NCI-H1105 (cell line): Measurements from ENCODE around the gene AUTS2.

Source experiments
- DNase-seq: peaks from one replicate; lab custom pipeline; 2025; lab: John Stamatoyannopoulos, UW

AUTS2 gene

DNA sequence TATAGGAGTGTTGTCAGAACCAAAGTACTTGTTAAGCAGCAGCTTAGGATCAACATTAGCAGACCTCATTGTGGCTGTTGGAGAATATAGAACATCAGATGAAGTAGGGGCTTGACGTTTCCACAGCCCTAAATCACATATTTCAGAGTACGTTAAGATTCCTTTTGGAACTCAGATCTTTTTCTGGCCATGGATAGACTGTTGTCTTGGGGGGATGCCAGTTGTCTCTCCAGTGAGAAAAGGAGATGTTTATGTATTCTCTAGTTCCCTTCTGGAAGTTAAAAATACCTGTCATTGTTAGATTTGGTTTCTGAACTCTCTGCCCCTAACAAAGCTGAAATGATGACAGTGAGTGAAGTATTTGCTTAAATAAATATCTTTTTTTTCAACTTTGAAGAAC, 191.3 kb downstream of the AUTS2 start:
- no peak for DNase-seq

DNA sequence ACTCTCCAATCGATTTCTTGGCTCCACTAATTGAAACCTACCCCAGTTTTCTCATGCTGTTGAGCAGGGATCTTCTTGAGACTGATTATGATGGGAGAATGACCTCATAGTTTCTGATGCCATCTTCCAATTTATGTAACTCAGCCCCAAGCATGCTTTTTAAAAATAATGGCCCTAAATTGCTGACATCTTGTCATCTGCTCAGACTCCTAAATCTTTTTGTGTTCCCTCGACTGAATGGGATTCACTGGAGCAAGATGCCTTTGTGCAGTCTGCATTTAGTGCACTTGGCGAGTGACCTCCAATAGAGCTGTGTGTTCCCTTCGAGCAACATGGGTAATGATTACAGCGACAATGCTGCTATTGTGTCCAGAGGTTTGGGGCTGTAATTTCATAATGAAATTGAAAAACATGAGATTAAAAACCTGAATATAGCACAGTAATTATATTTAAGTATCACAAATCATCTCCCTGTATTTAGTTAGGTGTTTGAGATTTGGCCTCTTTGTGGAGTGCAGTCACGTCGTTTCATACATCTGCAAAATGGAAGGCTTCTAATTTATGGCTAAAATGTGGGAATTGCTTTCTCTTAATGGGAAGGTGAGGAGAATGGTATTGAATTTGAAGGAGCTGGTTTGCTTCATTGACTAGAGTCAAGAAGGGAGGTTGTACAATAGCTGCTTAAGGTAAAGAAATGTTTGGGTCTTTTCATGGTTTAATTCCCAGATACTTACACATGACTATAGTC, 192.9 kb downstream of the AUTS2 start:
- peak; percentile 51 for DNase-seq

DNA sequence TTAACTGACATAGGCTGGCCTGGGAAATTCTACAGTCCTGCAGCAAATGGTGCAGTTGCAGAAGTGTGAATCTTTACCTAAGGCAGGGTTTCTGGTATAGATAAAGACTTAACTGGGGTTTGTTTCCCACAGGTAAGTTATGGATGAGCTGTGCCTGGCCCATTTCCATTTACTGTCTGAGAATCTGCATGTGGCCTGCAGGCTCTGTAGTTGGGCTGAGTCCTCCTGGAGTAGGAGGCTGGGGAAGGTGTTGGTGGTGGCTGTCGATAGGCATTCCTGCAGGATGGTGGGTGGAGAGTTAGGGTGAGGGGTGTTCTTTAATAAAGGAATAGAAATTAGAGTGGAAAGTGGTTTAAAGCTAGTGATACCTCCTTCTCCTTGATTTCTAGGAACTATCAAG, 193.5 kb downstream of the AUTS2 start:
- DNase-seq: no peak

DNA sequence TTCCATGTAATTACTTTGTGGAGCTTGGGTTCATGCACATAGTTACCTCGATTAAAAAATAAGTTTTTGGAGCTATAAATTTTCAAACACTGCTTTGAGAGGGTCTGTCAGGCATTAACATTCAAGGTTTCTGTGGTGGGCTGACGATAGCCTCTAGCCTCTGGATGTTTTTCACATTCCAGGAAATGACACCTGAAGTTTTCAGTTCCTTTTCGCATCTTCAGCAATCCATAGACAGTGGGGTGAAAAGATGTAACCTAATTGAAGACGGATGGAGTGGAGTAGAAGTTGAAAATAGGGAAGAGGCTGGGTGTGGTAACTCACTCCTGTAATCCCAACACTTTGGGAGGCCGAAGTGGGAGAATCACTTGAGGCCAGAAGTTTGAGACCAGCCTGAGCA, 197.7 kb downstream of the AUTS2 start:
- DNase-seq: no peak

DNA sequence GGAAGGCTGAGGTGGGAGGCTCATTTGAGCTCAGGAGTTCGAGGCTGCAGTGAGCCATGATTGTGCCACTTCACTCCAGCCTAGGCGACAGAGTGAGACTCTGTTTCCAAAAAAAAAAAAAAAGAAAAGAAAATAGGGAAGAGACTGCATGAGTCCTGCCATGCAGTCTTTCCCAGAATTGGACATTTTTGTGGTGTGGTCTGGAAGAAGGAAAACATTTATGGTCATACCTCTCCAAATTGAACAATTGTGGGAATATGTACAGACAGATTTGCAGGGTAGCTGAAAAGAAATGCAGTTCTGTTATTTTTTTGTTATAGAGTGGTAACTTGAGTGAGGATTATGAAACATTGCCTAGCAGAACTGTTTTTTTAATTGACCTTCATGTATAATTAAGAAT, 198.1 kb downstream of the AUTS2 start:
- DNase-seq: no peak

DNA sequence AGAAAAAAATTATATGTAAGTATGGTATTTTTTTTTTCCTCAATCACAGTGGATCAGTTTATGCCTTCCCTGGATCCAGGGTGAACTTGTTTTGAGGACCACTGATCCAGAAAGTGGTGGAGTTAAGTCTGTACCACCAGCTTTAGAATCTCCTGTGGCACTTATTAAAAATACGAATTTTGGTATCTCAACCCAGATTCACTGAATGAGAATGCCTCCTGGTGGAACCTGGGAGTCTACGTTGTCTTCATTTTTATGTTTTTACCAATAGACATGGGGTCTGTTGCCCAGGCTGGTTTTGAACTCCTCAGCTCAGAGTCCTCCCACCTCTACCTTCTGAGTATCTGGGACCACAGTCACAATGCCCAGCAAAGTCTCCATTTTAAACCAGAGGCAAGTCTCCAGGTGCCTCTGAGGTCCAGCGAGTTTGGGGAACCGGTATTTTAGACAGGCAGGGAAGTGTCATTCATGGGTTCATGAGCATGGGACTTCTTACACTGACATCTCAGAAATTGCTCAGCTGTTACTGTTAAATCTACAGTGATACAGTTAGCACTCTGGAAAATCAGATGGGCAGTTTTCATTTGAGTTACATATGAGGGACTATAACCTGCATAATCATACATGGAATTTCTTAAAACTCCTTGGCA, 200.9 kb downstream of the AUTS2 start:
- no peak for DNase-seq

DNA sequence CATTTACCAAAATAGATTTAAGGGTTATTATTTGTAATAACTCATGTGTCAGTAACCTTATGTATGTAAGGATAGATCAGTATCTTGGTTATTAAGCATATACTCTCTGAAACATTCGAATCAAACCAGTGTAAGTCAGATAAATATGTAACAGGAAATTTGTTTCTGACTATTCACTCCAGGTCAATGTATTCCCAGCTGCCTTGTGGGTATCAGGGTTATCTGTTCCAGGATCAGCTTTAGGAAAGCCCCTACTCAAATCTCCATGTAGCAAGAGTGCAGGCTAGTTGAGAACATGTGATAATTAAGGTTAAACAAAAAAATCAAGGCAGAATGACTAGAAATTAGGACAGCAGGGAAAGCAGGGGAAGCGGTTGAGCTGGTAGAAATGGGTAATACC, 201.7 kb downstream of the AUTS2 start:
- no peak for DNase-seq

DNA sequence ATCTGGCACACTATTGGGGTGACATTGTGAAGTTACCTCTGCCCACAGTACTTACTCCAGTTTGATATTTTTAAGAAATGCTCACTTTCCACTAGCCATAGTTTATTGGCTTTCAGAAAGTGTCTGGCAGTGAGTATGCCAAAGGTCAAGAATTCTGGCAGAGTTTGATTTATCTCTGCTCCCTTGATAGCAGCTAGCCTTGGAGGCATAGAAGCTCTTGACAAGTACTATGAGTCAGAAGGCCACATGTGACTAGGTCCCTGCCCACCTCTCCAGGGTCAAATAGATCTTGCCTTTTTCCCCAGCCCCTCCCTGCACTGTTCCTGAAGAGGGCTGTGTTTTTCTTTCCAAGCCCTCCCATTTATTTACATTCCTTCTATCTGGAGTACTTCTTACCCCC, 202.2 kb downstream of the AUTS2 start:
- no peak for DNase-seq

DNA sequence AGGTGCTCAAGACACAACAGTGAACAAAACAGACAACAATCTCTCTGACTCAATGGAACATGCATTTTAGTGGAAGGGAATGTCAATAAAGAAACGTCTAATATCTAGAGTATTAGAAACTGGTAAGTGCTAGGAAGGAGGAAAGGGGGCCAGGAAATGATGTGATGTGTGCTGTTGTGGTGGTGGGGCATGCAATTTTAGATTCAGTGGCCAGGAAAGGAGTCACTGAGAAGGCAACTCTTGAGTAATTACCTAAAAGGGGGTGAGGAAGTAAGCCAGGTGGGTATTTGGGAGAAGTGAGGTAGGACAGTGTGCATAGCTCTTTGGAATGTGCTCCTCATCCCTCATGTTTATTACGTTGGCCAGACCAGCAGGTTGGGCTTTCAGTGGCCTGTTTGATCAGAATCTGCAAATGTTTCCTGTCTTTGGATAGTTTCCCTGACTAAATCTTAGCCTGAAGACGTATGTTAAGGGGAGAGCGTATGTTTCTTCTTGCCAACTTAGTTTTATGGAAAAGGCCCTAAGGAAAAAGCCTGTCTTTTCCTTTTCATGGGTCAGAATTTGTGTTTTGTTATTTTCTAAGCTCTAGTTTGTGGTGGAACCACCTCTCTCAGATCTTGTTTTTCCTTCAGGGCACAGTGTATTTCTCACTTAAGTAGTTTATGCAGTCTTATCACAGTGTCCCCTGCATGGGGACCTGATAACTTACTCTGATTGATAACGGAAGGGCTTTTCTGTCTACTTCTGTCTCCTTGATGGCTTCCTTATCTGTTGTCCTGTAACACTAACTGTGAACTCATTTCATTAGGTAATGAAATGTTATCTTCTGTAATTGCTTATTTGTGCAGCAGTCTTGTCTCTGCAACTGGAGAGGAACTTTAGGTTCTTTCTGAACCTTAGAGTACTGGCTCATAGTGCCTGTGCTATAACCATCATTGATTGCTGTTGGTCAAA, 203.7 kb downstream of the AUTS2 start:
- no peak for DNase-seq

DNA sequence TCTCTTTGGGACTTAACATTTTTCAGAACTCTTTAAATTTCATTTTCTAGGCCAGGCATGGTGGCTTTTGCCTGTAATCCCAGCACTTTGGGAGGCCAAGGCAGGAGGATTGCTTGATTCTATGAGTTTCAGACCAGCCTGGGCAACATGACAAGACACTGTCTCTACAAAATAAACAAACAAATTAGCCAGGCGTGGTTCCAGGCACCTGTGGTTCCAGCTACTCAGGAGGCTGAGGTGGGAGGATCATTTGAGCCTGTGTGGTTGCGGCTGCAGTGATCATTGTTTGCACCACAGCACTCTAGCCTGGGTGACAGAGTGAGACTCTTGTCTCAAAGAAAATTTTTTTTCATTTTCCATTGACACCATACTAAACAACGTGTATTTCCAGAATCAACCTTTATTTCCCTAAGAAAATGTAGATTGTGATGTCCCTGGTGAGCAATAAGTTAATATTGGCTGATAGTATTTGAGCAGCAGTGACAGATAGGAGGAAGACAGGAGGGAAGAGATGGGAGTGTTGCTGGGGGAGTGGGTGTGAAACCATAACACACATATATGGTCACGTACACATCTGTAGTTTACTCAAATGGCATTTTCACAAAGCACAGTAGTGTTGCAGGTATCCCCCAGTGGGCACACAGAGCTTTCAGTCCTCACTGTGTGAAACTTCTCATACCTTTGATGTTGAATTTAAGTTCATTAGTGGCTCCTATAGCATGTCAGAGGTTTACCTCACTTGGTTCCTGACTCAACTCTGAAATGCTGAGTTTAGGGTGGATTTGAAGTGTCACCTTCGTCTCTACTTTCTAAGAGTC, 205.6 kb downstream of the AUTS2 start:
- no peak for DNase-seq

DNA sequence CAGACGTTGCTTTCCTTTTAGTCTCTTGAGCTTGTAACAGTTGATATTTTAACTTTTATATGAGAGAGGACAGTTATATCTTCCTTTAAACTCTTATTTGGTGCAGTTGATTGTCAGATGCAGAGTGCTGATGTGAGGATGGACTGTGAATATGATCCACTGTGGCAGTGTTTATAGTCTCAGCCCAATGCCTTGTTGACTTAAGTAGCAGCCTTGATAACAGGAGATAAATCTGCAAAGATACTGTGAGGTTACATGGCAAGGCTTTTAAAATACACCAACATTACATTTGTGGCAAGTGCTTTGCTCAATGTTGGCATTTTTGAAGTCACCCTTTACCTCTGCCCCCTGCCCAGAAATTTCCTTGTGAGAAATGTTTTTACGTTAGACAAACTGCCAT, 206.7 kb downstream of the AUTS2 start:
- DNase-seq: no peak

DNA sequence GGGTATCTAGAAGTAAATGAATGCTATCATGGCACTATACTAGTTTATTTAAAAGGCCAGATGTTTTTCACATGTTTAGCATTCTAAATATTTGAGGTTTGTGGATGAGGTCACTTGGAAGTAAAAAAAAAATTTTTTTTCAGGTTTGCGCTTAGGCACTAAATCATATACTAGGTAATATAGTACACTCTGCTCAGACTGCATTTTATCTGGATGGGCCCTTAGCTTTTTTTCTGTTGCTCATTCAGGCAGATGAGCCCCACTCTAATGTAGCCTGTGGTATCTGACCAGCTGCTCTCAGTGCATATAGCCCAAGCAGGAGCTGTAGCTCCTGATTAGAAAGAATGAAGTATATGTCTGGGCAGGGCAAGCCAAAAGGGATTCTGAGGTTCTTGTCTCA, 210.1 kb downstream of the AUTS2 start:
- DNase-seq: no peak

DNA sequence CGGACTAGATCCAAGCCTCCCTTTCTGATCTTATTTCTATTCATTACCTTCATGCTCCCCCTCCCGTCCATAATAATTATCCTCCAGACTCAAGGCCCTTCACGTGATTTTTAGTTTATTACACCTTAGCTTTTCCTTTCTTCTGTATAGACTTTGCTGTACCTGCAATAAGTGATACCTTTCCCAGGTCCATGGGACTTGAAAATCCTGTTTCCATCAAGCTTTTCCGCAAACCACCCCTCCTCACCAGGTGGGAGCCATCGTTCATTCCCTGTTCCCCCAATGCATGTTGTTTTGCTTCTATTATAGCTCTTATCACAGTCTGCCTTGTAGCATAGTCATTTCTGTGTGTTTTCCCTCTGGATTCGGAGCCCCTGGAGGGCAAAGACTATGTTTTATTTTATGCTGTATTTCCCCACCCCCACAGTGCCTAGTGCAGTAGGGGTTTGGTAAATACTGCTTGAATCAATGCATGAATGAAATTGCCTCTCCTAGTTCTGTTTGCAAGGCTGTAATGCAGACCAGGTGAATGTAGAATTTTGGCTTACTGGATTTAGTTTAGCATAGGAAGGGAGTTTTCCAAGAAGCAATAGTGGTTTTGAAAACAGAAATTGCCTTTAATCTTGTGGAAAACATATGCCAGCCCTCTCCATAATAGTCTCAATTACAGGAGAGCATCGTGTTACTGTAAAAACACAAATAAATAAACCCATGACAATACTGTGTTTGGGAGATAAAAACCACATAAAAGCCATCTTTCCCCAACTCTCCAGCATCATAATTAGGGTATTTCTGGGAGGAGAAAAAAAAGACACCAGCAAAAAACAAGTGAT, 213.4 kb downstream of the AUTS2 start:
- DNase-seq: no peak

DNA sequence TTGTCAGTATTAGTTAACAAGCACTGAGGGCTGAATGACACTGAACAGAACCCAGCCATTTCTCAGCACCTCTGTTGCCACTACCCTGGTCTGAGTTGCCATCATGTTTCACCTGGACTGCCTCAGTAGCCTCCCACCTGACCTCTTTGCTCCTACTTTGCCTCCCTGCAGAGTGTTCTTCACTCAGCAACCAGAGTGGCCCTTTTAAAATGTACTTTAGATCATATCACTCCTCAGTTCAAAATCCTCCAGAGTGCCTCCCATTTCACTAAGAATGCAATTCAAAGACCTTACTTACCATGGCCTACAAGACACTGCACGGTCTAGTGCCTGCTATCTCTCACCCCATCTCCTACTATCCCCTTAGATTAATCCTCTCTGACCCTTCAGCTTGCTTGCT, 214.5 kb downstream of the AUTS2 start:
- DNase-seq: no peak

DNA sequence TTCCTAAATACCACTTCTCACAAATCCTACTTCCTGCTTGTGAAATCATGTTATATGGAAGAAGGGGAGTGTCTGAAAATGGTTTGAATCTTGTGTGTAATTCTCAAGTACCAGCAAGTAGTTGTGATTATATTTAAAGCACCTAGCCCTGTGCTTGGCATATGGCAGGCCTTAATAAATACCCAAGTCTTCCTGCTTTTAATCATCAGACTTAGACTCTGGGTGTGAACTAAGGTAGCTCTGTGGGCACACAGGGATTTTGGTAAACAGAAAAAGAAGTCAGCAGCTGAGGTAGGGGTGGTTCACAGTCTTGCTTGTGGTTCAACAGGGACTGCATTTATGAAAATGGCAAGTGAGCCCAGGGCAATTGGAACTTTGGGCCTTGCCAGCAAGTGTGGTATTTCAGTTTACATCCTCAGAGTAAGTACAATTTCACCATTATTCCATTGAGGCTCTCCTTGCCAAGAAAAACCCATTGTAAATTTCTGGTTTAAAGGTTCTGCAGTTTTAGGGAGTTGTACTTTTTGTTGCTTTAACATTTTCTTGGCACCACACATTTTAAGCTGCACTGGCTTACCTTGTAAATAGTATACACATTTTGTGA, 215.5 kb downstream of the AUTS2 start:
- DNase-seq: no peak

DNA sequence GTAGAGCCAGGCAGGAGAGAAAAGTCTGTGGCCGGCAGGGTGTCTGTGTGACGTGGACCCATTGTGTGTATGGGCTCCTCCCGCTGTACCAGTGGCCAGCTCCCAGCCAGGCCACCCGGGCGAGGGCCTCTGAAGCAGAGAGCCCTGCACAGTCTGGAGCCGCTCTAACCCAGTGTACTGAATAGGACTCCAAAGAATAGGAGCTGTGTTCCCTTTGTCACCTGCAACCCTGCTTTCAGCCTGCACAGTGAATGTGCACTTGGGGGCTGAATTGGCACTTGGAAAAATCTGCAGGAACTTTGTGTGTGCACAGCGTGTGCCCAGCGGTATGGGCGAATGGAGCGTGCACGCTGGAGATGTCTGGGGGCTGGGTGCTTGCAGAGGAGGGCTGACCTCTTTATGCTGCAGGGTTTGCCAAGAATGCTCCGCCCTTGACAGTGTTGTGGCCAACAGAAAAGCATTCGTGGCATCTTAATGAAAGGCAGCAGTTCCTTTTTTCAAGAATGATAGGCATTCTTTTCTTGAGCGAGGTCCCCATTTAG, 216.2 kb downstream of the AUTS2 start:
- no peak for DNase-seq

DNA sequence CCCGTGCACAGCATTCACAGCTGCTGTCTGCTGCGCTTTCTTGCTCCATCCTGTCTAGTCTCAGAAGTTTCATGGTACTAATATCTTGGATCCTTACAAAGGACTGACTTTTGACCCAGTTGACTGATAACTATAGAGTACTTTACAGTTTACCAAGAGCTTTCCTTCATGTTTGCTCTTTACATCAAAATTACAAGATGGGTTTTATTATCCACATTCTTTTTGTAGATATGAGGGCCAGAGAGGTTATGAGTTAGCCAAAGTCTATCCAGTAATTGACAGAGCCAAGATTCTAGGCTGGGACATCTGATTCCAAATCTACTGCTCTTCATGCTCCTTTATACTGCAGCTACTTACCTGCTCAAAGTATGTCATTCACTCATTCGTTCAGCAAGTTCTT, 218.2 kb downstream of the AUTS2 start:
- no peak for DNase-seq

DNA sequence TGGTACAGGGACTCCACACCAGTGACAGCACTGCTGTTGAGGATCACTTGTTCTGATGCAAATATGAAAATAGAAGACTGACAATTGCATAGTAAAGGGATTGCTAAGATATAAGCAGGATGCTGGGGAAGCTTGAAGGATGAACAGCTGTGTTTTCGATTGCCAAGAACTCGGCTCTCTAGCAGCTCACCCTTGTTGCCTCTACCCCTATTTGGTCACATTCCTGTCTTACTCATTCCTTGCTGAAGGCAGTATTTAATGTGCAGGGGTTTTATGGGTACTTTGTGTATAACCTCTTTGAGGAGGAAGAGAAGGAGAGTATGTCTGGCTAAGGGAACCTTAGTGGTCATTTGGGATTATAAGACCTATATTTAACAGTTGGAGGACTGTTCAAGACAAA, 218.8 kb downstream of the AUTS2 start:
- no peak for DNase-seq

DNA sequence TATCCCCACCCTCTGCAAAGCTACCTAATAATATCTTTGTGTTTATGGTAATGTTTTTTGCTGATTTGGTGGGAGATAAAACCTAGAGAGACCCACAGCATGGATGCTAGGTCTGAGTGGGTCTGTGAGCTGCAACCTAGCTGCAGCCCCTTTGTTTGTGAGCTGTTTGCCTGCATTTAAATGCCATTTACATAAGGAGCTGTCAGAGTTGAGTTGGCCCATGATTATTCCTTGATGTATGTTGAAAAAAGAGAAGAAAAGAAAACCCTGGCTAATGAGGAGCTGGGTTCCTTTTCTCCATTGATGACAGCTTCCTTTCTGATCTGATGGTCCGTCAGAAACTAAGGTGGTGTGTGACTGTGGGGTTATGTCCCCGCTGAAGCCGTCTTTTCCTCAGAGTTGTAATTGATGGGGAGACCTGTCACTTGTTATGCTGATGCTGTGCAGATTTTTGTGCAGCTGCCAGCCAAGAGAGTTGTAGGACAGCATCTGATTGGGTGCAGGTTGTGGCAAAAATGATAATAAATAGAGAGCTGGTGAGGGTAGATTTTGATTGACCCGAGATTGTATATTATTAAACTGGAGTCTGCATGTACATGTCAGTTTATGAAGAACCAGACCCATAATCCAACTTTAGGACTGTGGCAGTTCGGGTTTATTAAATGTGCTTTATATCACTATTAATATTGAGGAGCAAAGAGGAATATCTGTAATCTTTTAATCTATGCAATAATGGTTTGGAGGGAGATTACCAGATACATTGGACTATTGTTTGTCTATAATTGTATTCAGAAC, 219.8 kb downstream of the AUTS2 start:
- no peak for DNase-seq
